Ishikawa (cell line): ENCODE data around the gene ARHGEF28.

Source experiments
- EP300 ChIP-seq: IDR thresholded peaks from 2 replicates; pipeline ENCODE4 v1.6.1; 2012; ENCODE audit warnings: borderline replicate concordance
- MAX ChIP-seq: IDR thresholded peaks from 2 replicates; pipeline ENCODE4 v1.6.1; 2012
- RAD21 ChIP-seq: IDR thresholded peaks from 2 replicates; pipeline ENCODE4 v1.6.1; 2012; ENCODE audit warnings: low read depth
- TAF1 ChIP-seq: IDR thresholded peaks from 2 replicates; pipeline ENCODE4 v1.6.1; 2012; ENCODE audit warnings: low read depth, mild to moderate bottlenecking

GRCh38 chr5:73686912-73687311, 60.9 kb downstream of the ARHGEF28 start:
- TF ChIP-seq RAD21 (no peak), EP300 (no peak), TAF1 (no peak), MAX (no peak)
